SK-N-MC (cell line): ENCODE measurements around the gene SLCO1B3.
"Not testable (repeated sequence)": the region's sequence is repeated elsewhere in the genome, so short reads cannot be mapped to it uniquely, and the experiment has no call there.

ENCODE experiments used
- DNase-seq: peaks from one replicate; pipeline ENCODE4 v3.0.0-alpha.2; 2011; ENCODE audit warnings: low read depth, low spot score
- H3K27ac ChIP-seq: fragments of 200-600 bp; sonication (generic); 2 replicates; pipeline ENCODE4 v1.5.1; 2016; ENCODE audit warnings: mixed run types
- H3K36me3 ChIP-seq: fragments of 200-600 bp; sonication (generic); 2 replicates; pipeline ENCODE4 v1.6.1; 2017; ENCODE audit warnings: antibody characterized with exemption, low read length, mixed read lengths; ENCODE audit not compliant: insufficient read depth
- H3K4me3 ChIP-seq: fragments of 200-600 bp; sonication (generic); 2 replicates; pipeline ENCODE4 v1.5.1; 2016
- H3K9ac ChIP-seq: fragments of 200-600 bp; sonication (generic); 2 replicates; pipeline ENCODE4 v1.8.0; 2017; ENCODE audit warnings: mixed run types, mixed read lengths; ENCODE audit not compliant: insufficient read length
- H3K9me3 ChIP-seq: fragments of 200-600 bp; sonication (generic); 2 replicates; pipeline ENCODE4 v1.6.1; 2017; ENCODE audit warnings: low read depth, mild to moderate bottlenecking, antibody characterized with exemption, low read length, moderate library complexity, mixed read lengths
- EZH2 ChIP-seq: fragments of 200-600 bp; sonication (generic); IDR thresholded peaks from one replicate; pipeline ENCODE4 v1.6.1; 2017; ENCODE audit warnings: antibody characterized with exemption
- FOXP2 ChIP-seq: optimal IDR thresholded peaks from 2 replicates; pipeline ENCODE3; 2011; ENCODE audit warnings: mild to moderate bottlenecking, moderate library complexity; ENCODE audit not compliant: insufficient read depth; ENCODE audit errors: extremely low read length, control extremely low read depth
- POLR2AphosphoS5 ChIP-seq: IDR thresholded peaks from 2 replicates; pipeline ENCODE4 v1.6.1; 2012; ENCODE audit warnings: mild to moderate bottlenecking, low read depth, low read length, borderline replicate concordance

The SLCO1B3 gene

GRCh38 chr12:20810487-20810886 is at the start of gene SLCO1B3:
Gene SLCO1B3 (plus strand): TSS chr12:20810705. CDS start chr12:20815739, 5,034 bp downstream.
- no peak within 1 kb of the TSS for H3K9ac ChIP-seq
- no peak within 1 kb of the TSS for H3K4me3 ChIP-seq
- no peak for TF ChIP-seq POLR2AphosphoS5
- no peak for TF ChIP-seq EZH2
- TF ChIP-seq FOXP2: no peak
- H3K27ac ChIP-seq: no peak within 1 kb of the TSS
- H3K9me3 ChIP-seq: no peaks in the 10 kb centered on the region
- no peaks in the 10 kb centered on the region for H3K36me3 ChIP-seq
- DNase-seq: no peak

GRCh38 chr12:20777420-20777819 is 33.1 kb upstream of the SLCO1B3 start:
- Histone ChIP-seq H3K4me3 (no peak overlapping the region), H3K36me3 (no peaks in the 10 kb centered on the region), H3K9ac (no peak overlapping the region), H3K27ac (no peak overlapping the region), H3K9me3 (no peaks in the 10 kb centered on the region)
- no peak for DNase-seq
- TF ChIP-seq EZH2 (no peak), POLR2AphosphoS5 (no peak), FOXP2 (no peak)

- Histone ChIP-seq H3K4me3 (no peak overlapping the region), H3K27ac (no peak overlapping the region), H3K9ac (no peak overlapping the region), H3K36me3 (no peaks in the 10 kb centered on the region), H3K9me3 (no peaks in the 10 kb centered on the region)
- TF ChIP-seq EZH2 (no peak), FOXP2 (no peak), POLR2AphosphoS5 (no peak)
- DNase-seq: no peak
Observed at GRCh38 chr12:20778969-20779368, 31.5 kb upstream of the SLCO1B3 start.

- not testable (repeated sequence) for H3K9me3 ChIP-seq, DNase-seq, H3K36me3 ChIP-seq, H3K4me3 ChIP-seq, H3K9ac ChIP-seq, H3K27ac ChIP-seq
Observed at GRCh38 chr12:20779971-20780370, 30.5 kb upstream of the SLCO1B3 start.

- H3K4me3 ChIP-seq, H3K27ac ChIP-seq, H3K36me3 ChIP-seq, DNase-seq, H3K9ac ChIP-seq, H3K9me3 ChIP-seq: not testable (repeated sequence)
Observed at GRCh38 chr12:20783796-20784357, 26.6 kb upstream of the SLCO1B3 start.

- TF ChIP-seq EZH2 (no peak), POLR2AphosphoS5 (no peak), FOXP2 (no peak)
- Histone ChIP-seq H3K27ac (no peak overlapping the region), H3K9me3 (no peaks in the 10 kb centered on the region), H3K4me3 (no peak overlapping the region), H3K9ac (no peak overlapping the region), H3K36me3 (no peaks in the 10 kb centered on the region)
- DNase-seq: no peak
Observed at GRCh38 chr12:20792971-20793370, 17.5 kb upstream of the SLCO1B3 start.

- no peak for TF ChIP-seq FOXP2
- TF ChIP-seq POLR2AphosphoS5: no peak
- TF ChIP-seq EZH2: no peak
- H3K27ac ChIP-seq: no peak overlapping the region
Observed at GRCh38 chr12:20798554-20798953, 12.0 kb upstream of the SLCO1B3 start.

GRCh38 chr12:20800160-20800559 is 10.3 kb upstream of the SLCO1B3 start:
- Histone ChIP-seq H3K4me3 (no peak overlapping the region), H3K9ac (no peak overlapping the region), H3K9me3 (no peaks in the 10 kb centered on the region), H3K36me3 (no peaks in the 10 kb centered on the region), H3K27ac (no peak overlapping the region)
- TF ChIP-seq FOXP2 (no peak), EZH2 (no peak)
- DNase-seq: no peak

More at GRCh38 chr12:20798554-20798953, 12.0 kb upstream of the SLCO1B3 start:
- peak; percentile 28 for DNase-seq
- no peaks in the 10 kb centered on the region for H3K9me3 ChIP-seq
- no peak overlapping the region for H3K4me3 ChIP-seq
- H3K9ac ChIP-seq: no peak overlapping the region
- no peaks in the 10 kb centered on the region for H3K36me3 ChIP-seq

GRCh38 chr12:20801035-20801434 is 9.5 kb upstream of the SLCO1B3 start:
- no peak overlapping the region for H3K27ac ChIP-seq
- TF ChIP-seq EZH2: no peak
- no peak for TF ChIP-seq POLR2AphosphoS5
- no peak for TF ChIP-seq FOXP2
- no peaks in the 10 kb centered on the region for H3K9me3 ChIP-seq
- DNase-seq: no peak
- H3K36me3 ChIP-seq: no peaks in the 10 kb centered on the region
- H3K4me3 ChIP-seq: no peak overlapping the region
- no peak overlapping the region for H3K9ac ChIP-seq
